GM12878 (cell line): ENCODE measurements around the gene IL4I1. TPM values are rescaled to one million over a fixed set of nuclear protein-coding genes. Genes with fewer than 3 reads are reported as not detected.

Experiments
- BMI1 ChIP-seq: fragments of 450-650 bp; IDR thresholded peaks from 2 replicates; pipeline ENCODE4 v1.6.1; 2016; ENCODE audit warnings: mild to moderate bottlenecking, moderate library complexity, borderline replicate concordance
- CBX5 ChIP-seq: sonication (generic); IDR thresholded peaks from 2 replicates; pipeline ENCODE4 v1.6.1; 2016; ENCODE audit warnings: low read depth, moderate library complexity, mild to moderate bottlenecking, inconsistent platforms
- CEBPZ ChIP-seq: fragments of 150-350 bp; IDR thresholded peaks from 2 replicates; pipeline ENCODE4 v1.6.1; 2016; ENCODE audit warnings: low read depth, low read length
- CHD4 ChIP-seq: fragments of 200-600 bp; sonication (generic); IDR thresholded peaks from 2 replicates; pipeline ENCODE4 v1.6.1; 2016; ENCODE audit warnings: mild to moderate bottlenecking
- IKZF1 ChIP-seq: fragments of 450-650 bp; conservative IDR thresholded peaks from 2 replicates; pipeline ENCODE4 v1.6.1; 2017; ENCODE audit warnings: antibody characterized with exemption, mild to moderate bottlenecking
- IKZF2 ChIP-seq, 2 experiments: fragments of 450-650 bp; IDR thresholded peaks; 2 replicates each; pipeline ENCODE4 v1.6.1; 2017; ENCODE audit warnings: mild to moderate bottlenecking in 2 of 2, moderate library complexity in 2 of 2
- IRF3 ChIP-seq: fragments of 450-650 bp; IDR thresholded peaks from 2 replicates; pipeline ENCODE4 v1.6.1; 2014; ENCODE audit warnings: mild to moderate bottlenecking
- IRF5 ChIP-seq: fragments of 450-650 bp; IDR thresholded peaks from 2 replicates; pipeline ENCODE4 v1.6.1; 2017; ENCODE audit warnings: borderline replicate concordance
- JUND ChIP-seq: IDR thresholded peaks from 2 replicates; pipeline ENCODE4 v1.6.1; 2012; ENCODE audit warnings: low read depth, mild to moderate bottlenecking, low read length, improper control_type of control experiment, moderate library complexity
- KLF5 ChIP-seq: fragments of 450-650 bp; IDR thresholded peaks from 2 replicates; pipeline ENCODE4 v1.6.1; 2014; ENCODE audit warnings: mild to moderate bottlenecking; ENCODE audit not compliant: partially characterized antibody
- LARP7 ChIP-seq: fragments of 450-650 bp; IDR thresholded peaks from 2 replicates; pipeline ENCODE4 v1.6.1; 2017; ENCODE audit warnings: mild to moderate bottlenecking
- PAX5 ChIP-seq: IDR thresholded peaks from 2 replicates; pipeline ENCODE4 v1.6.1; 2011; ENCODE audit warnings: low read depth, low read length, borderline replicate concordance
- RB1 ChIP-seq: fragments of 450-650 bp; formaldehyde crosslinking; IDR thresholded peaks from 2 replicates; pipeline ENCODE4 v1.6.1; 2017; ENCODE audit warnings: mild to moderate bottlenecking, borderline replicate concordance
- RELA ChIP-seq: fragments of 450-650 bp; IDR thresholded peaks from 2 replicates; pipeline ENCODE4 v1.8.0; 2014; ENCODE audit warnings: borderline replicate concordance; ENCODE audit not compliant: partially characterized antibody
- RFX5 ChIP-seq: IDR thresholded peaks from 2 replicates; pipeline ENCODE4 v1.6.1; 2011; ENCODE audit warnings: low read depth, low read length, improper control_type of control experiment
- SMARCA5 ChIP-seq: fragments of 450-650 bp; IDR thresholded peaks from 2 replicates; pipeline ENCODE4 v1.6.1; 2017; ENCODE audit warnings: mild to moderate bottlenecking
- SUZ12 ChIP-seq: fragments of 200-600 bp; sonication (generic); IDR thresholded peaks from one replicate; pipeline ENCODE4 v1.6.1; 2018; ENCODE audit warnings: antibody characterized with exemption, mild to moderate bottlenecking; ENCODE audit not compliant: unreplicated experiment
- USF1 ChIP-seq: IDR thresholded peaks from 2 replicates; pipeline ENCODE4 v1.6.1; 2011; ENCODE audit warnings: borderline replicate concordance, low read depth, mild to moderate bottlenecking, moderate library complexity, mixed read lengths, low read length; ENCODE audit not compliant: insufficient read depth; ENCODE audit errors: extremely low read length
- USF2 ChIP-seq: IDR thresholded peaks from 2 replicates; pipeline ENCODE4 v1.6.1; 2011; ENCODE audit warnings: low read depth, low read length, improper control_type of control experiment, borderline replicate concordance
- WRNIP1 ChIP-seq: IDR thresholded peaks from 2 replicates; pipeline ENCODE4 v1.6.1; 2011; ENCODE audit warnings: low read depth, low read length, improper control_type of control experiment, borderline replicate concordance
- ZNF207 ChIP-seq: fragments of 450-650 bp; IDR thresholded peaks from 2 replicates; pipeline ENCODE4 v1.6.1; 2014; ENCODE audit warnings: antibody characterized with exemption, mild to moderate bottlenecking, borderline replicate concordance
- polyA plus RNA-seq, 11 experiments: library from polyadenylated mRNA; depleted of rRNA in 4 of 11; unstranded in 6 of 11; stranded (reverse) in 5 of 11; fragments of >200 nt; fragmentation: Nextera tagmentation in 4 of 11; fragmentation: Illumina TruSeq in 1 of 11; extraction: Ambion mirVana in 4 of 11; extraction: Trizol in 1 of 11; gene quantifications; 1 replicate in 1 of 11; 2 replicates in 10 of 11; pipeline versions ENCODE4 v1.2.1 to v1.2.3, GENCODE V29; 2011 to 2016; ENCODE audit warnings: inconsistent platforms in 2 of 11, missing spikeins in 2 of 11, low read depth in 1 of 11
- total RNA-seq, 4 experiments: library from RNA; depleted of rRNA in 3 of 4; stranded (reverse); fragments of >200 nt in 3 of 4; fragmentation: Illumina TruSeq in 1 of 4; extraction: Trizol in 1 of 4; gene quantifications; 2 replicates each; pipeline versions ENCODE4 v1.2.1 to v1.2.3, GENCODE V29; 2013 to 2021

IL4I1 gene
- total and polyA plus RNA-seq, 10 of the 15 experiments (the other 5 are each of a cell fraction or from before 2014, with no cell fraction given) = 0.62 to 83.8 (median 42.8) TPM

- TF ChIP-seq USF2 (no peak), JUND (no peak), CBX5 (no peak), ZNF207 (peak; percentile 94), RELA (peak; percentile 66), RFX5 (no peak), WRNIP1 (no peak), RB1 (peak; percentile 97; the same call in 1 of the 2 replicates), SUZ12 (no peak), IRF3 (peak; percentile 40), USF1 (no peak), IKZF2 (IDR thresholded peaks at IDR 0.05) (peak in 1 of 2 experiments; percentile 63; a peak in 2 of 4 replicates), SMARCA5 (peak; percentile 89), PAX5 (peak; percentile 12; the same call in 1 of the 2 replicates), BMI1 (peak; percentile 32; the same call in 1 of the 2 replicates), IKZF1 (peak; percentile 95), IRF5 (no peak), KLF5 (peak; percentile 68), LARP7 (peak; percentile 91), CHD4 (no peak), CEBPZ (no peak)
- TF ChIP-seq, all 136 proteins: peak for 52
These were observed 32.5 kb upstream of the IL4I1 start, which contains the start of the genes ATF5 and NUP62 (continued) for GRCh38 chr19:49929121-49929610.
